Measurements from ENCODE around the gene TAF10.

TAF10 gene

GRCh38 chr11:6640036-6640984 is 28.3 kb upstream of the TAF10 start:
- DNase-seq = no peak

DNA sequence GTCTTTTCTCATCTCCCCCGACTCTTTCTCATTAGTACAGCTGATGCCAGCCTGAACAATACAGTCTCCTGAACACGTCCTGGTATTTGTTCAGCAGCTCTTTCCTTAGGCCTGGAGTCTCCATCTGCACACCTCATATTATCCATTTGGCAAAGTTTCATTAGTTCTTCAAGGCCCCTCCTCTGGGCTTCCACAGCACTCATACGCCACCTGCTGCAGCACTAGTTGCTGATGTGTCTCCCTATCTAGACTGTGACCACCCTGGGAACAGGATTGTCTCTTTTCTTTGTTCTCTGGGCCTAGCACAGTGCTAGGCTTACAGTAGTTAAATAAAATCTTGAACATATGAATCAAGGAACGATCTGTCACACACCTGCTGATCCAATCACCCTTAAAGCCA is 26.4 kb upstream of the TAF10 start:
- no peak for DNase-seq

DNA sequence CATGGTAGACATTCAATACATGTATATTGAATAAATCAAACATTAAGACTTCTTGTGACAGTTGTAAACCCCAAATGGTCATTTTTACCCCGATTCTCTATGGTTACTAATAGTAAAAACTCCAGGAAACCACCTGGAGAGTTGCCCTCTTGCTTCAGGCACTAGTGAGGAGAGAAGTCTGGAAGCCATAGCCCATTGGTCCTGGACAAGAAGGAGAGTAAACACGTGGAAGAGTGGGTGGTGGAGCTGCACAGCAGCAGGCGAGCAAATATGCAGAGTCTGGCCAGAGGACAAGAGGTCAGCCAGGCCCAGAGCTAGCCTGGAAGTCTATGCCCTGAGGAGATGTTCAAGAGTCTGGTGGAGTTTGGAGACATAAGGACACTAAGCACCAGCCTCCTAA is 25.9 kb upstream of the TAF10 start:
- no peak for DNase-seq

- DNase-seq = no peak
These were observed 24.5 kb upstream of the TAF10 start for GRCh38 chr11:6636480-6636879.

DNA sequence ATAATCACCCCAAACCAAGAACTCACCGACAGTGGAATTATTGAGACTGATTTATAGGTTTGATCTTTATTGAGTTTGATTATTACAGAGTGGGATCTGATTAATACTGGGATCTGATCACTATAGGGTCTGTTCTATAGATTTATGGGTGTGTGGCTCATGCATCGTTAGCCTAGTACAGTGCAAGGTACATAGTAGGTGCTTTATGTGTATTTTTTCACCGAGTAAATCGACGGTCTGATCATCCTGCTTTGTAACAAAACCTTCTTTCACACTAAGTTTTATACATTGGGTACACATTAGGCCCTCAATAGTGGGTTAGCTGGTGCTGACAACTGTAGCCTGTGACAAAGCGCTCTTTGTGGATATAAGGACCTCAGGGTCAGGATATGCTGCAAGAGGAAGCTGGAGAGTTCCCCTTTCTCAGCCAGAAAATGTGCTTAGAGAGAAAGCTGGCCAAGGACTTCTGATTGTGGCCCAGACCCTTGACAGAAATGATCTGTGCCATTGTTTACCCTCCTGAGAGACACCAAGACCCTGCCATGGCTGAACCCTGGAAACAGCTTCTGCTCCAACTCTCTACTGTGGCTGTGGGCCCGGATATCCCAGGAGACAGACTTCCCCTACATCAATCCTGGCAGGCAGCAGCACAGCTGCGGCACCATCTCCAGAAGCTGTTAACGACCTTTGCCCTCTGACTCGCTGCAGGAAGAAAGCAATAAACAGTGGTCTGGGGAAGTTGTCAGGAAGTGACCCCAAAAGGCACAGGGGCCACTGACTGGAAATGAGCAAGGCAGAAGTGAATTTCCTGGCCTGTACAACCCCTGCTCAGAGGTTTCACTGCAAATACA is 23.3 kb upstream of the TAF10 start:
- no peak for DNase-seq

DNA sequence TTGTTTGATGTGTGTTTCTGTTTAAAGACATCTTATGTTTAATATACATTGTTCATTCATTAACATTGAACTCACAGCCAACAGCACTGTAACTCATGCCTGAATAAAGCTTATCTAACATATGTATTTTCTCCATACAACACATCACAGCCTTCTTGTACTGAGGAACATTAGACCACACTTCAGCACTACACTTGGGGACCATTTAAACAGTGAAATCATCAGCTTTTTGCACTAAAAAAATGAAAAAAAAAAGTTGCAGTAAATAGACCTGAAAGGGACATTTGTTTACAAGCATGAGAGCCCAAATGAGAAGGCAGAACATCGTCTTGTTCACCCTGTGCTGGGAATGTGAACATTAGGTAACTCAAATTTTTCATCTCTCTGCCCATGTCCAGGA is 22.5 kb upstream of the TAF10 start:
- DNase-seq = no peak

- no peak for DNase-seq
These were observed 21.7 kb upstream of the TAF10 start for GRCh38 chr11:6633422-6634408.

- no peak for DNase-seq
These were observed 20.4 kb upstream of the TAF10 start for GRCh38 chr11:6632116-6633073.

- DNase-seq = no peak
These were observed 19.4 kb upstream of the TAF10 start for GRCh38 chr11:6631361-6631890.

GRCh38 chr11:6630632-6631291 is 18.7 kb upstream of the TAF10 start:
- DNase-seq = no peak

GRCh38 chr11:6629892-6630631 is 18.0 kb upstream of the TAF10 start:
- no peak for DNase-seq

- DNase-seq = no peak
These were observed 17.5 kb upstream of the TAF10 start for GRCh38 chr11:6629573-6629891.

DNA sequence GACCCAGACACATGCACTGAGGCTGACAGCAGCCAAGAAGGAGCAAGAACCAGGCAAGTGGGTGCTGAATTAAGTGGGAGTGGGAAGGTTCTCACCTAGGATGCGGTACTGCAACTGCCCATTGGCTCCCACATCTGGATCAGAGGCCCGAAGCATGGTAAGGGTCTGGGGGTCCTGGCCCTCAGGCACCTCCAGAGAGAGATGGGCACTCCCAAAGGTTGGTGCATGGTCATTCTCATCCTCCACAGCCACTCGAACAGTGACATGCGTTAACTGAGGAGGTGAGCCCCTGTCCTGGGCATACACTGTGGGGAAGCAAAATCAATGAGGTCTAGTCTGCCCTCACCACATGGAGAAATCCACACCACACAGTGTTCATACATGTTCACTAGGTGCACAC is 16.5 kb upstream of the TAF10 start:
- DNase-seq = no peak

DNA sequence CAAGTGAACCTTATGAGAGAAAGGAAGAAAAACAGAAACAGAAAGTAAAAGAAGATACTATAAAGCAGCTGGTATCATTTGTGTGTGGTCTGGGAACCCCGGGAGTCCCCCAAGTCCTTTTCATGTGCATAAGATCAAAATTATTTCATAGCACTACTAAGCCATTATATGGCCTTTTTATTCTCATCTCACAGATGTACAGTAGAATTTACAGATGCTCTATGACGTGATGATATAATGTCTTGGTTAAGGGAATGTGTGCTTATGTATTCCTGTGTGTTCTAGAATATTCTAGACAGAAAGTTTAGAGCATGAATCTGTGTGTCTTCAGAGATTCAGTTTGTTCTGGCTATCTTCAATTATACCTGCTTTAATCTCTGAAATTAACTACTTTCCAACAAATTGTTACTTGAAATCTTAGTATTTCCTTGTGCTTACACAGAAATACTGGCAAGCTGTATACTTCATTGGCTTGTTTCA is 15.8 kb upstream of the TAF10 start:
- DNase-seq = no peak

GRCh38 chr11:6626971-6627761 is 15.2 kb upstream of the TAF10 start:
- no peak for DNase-seq

- no peak for DNase-seq
These were observed 13.9 kb upstream of the TAF10 start for GRCh38 chr11:6625832-6626420.

DNA sequence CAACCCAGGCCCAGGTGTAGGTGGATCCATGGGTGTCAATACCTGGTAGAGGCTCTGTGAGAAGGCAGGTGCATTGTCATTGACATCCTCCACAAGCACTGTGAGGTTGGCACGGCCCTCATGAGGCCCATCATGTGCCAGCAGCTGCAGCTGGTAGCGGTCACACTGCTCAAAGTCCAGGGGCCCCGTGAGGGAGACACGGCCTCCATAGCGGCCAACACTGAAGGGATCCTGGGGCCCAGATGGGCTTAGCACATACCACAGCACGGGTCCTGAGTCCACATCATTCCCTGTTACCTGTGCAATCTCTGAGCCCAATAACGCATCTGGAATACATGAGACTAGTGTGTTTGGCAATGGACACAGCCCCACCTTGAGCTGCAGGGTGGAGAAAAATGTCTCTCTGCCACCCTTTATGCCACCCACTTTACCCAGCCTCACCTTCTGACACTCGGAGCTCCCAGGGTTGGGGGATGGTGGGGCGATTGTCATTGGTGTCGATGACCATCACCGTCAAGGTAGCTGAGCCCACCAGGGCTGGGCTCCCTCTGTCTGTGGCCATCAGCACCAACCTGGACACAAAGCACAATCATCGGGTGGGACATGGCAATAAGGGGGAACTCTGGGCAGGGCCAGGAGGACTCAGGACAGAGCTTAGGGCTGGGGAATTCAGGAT is 13.3 kb upstream of the TAF10 start:
- DNase-seq = no peak

All from DMS79 (cell line).